NCI-H510A (cell line): ENCODE results near the gene NFXL1.
"Not testable (repeated sequence)": the region's sequence is repeated elsewhere in the genome, so short reads cannot be mapped to it uniquely, and the experiment has no call there.

Source experiments
- DNase-seq: peaks from one replicate; lab custom pipeline; 2025; lab: John Stamatoyannopoulos, UW

The NFXL1 gene

GRCh38 chr4:47914220-47914925, at the start of gene NFXL1:
TSS of gene NFXL1 (minus strand) at chr4:47914583. CDS start at chr4:47914203, 380 bp downstream.
- DNase-seq = peak; percentile 91

GRCh38 chr4:47954677-47955076, 40.3 kb upstream of the NFXL1 start:
- no peak for DNase-seq

GRCh38 chr4:47954245-47954644, 39.9 kb upstream of the NFXL1 start:
- DNase-seq = no peak

GRCh38 chr4:47945930-47946726, 31.7 kb upstream of the NFXL1 start:
- no peak for DNase-seq

- DNase-seq = no peak
These were observed 27.9 kb upstream of the NFXL1 start for GRCh38 chr4:47942081-47942819.

GRCh38 chr4:47939456-47939855, 25.1 kb upstream of the NFXL1 start:
- no peak for DNase-seq

GRCh38 chr4:47936336-47936735, 22.0 kb upstream of the NFXL1 start:
- no peak for DNase-seq

GRCh38 chr4:47933840-47934239, 19.5 kb upstream of the NFXL1 start:
- DNase-seq = no peak

GRCh38 chr4:47930971-47931804, 16.8 kb upstream of the NFXL1 start:
- no peak for DNase-seq

GRCh38 chr4:47929682-47930201, 15.4 kb upstream of the NFXL1 start:
- no peak for DNase-seq

- no peak for DNase-seq
These were observed 12.4 kb upstream of the NFXL1 start for GRCh38 chr4:47926667-47927258.

- DNase-seq = not testable (repeated sequence)
These were observed 8.9 kb upstream of the NFXL1 start for GRCh38 chr4:47923261-47923608.

- not testable (repeated sequence) for DNase-seq
These were observed 8.3 kb upstream of the NFXL1 start for GRCh38 chr4:47922436-47923260.

- not testable (repeated sequence) for DNase-seq
These were observed 2.8 kb upstream of the NFXL1 start for GRCh38 chr4:47917163-47917562.

GRCh38 chr4:47915378-47915777, 995 bp upstream of the NFXL1 start:
- DNase-seq = no peak

GRCh38 chr4:47914926-47915237, 499 bp upstream of the NFXL1 start:
- DNase-seq = no peak

- DNase-seq = no peak
These were observed 543 bp downstream of the NFXL1 start for GRCh38 chr4:47913861-47914219.

- DNase-seq = no peak
These were observed 1.1 kb downstream of the NFXL1 start for GRCh38 chr4:47913330-47913729.

- no peak for DNase-seq
These were observed 7.2 kb downstream of the NFXL1 start for GRCh38 chr4:47907089-47907646.

- no peak for DNase-seq
These were observed 14.7 kb downstream of the NFXL1 start for GRCh38 chr4:47899639-47900038.
